Pancreas (tissue), 10 donors: ENCODE measurements around the gene LAMA2. TPM values are rescaled to one million over a fixed set of nuclear protein-coding genes. Genes with fewer than 3 reads are reported as not detected.

ENCODE experiments used
- ATAC-seq, 4 donors: fragments of 200-7000 bp; cut with Tn5 transposase; one replicate each; pipeline versions ENCODE4 v1.8.0 to v1.9.1; 2020; ENCODE audit warnings: mild to moderate bottlenecking in 4 of 4, moderate library complexity in 4 of 4
- DNase-seq, 6 donors: peaks; one replicate each; pipeline ENCODE4 v3.0.0-alpha.2; 2020
- FAIRE-seq: peaks from 2 replicates; lab custom pipeline; 2012; peaks lifted over from hg19 to GRCh38; lab: Jason Lieb, UNC
- H3K27ac ChIP-seq, 4 donors: fragments of 200-600 bp; sonication (generic); 1 replicate in 3 of 4; 2 replicates in 1 of 4; pipeline versions ENCODE4 v1.5.0 to v1.8.0; 2020
- H3K27me3 ChIP-seq, 4 donors: fragments of 200-600 bp; one replicate each; pipeline ENCODE4 v1.8.0; 2021
- H3K36me3 ChIP-seq, 3 donors: fragments of 200-600 bp; sonication (generic) in 1 of 3; one replicate each; pipeline versions ENCODE4 v1.5.0 to v1.8.0; 2020 to 2021
- H3K4me1 ChIP-seq, 3 donors: fragments of 200-600 bp; one replicate each; pipeline ENCODE4 v1.8.0; 2021
- H3K4me3 ChIP-seq, 4 donors: fragments of 200-600 bp; sonication (generic) in 2 of 4; one replicate each; pipeline versions ENCODE4 v1.5.0 to v1.8.0; 2020 to 2021
- H3K9me3 ChIP-seq, 4 donors: fragments of 200-600 bp; one replicate each; pipeline ENCODE4 v1.8.0; 2021
- CTCF ChIP-seq, 4 donors: fragments of 200-600 bp; sonication (generic) in 3 of 4; IDR thresholded peaks; one replicate each; pipeline versions ENCODE4 v1.5.0 to v1.8.0; 2021; ENCODE audit warnings: antibody characterized with exemption in 4 of 4
- WGBS, 2 donors: extraction: QIAGEN DNeasy Blood & Tissue Kit; methylation state at CpG; one replicate each; pipeline ENCODE4 v1.1.7; 2013; 5-methylcytosine and 5-hydroxymethylcytosine counted together
- intact Hi-C, 3 donors: fragments of 100-400 bp; cut with DNase I; formaldehyde crosslinking; loops; one replicate each; pipeline versions ENCODE4 v1.11.1 to v1.14.2; 2022
- polyA plus RNA-seq, 2 donors: library from polyadenylated mRNA; stranded (reverse); fragments of 200-250 nt; gene quantifications; one replicate each; pipeline ENCODE4 v1.2.3, GENCODE V29; 2013
- total RNA-seq, 6 donors: library from RNA; stranded (reverse); fragmentation: NEBNext Ultra II Directional in 4 of 6; extraction: Animal tissue kit (Norgen Biotek cat#: 25700) in 4 of 6; gene quantifications; one replicate each; pipeline versions ENCODE4 v1.2.1 to v1.2.4, GENCODE V29; 2021 to 2023
- donor health status: healthy with polysubstance abuse.
- donor health status: DM: no; HTN: no; CAD: no; lungs with moderate emphysema.
- donor health status: DM: no; HTN: no; CAD: no.
- donor health status: control.
- donor health status: control.
- donor health status: Bipolar disorder and iron deficiency.
- donor health status: DM: yes; HTN: yes; CAD: no.
- donor health status: DM: no; HTN: no; CAD: no.
- donor health status: DM: no; HTN: no; CAD: no.
- donor health status: DM: yes; HTN: yes; CAD: no.

Gene LAMA2
- total and polyA plus RNA-seq, 8 donors = 1.2 to 26.2 (median 6.2) TPM

GRCh38 chr6:129262661-129263060 is 379.7 kb downstream of the LAMA2 start:
- Histone ChIP-seq H3K27ac (no peak overlapping the region), H3K4me3 (no peak overlapping the region), H3K9me3 (no peaks in the 10 kb centered on the region), H3K4me1 (no peaks in the 10 kb centered on the region), H3K36me3 (no peaks in the 10 kb centered on the region), H3K27me3 (no peaks in the 10 kb centered on the region)
- no peak for TF ChIP-seq CTCF (IDR thresholded peaks at IDR 0.05)
- ATAC-seq (no peak), DNase-seq (no peak), FAIRE-seq (no peak)
- intact Hi-C loops = no loop called here
- WGBS, 2 donors = 10 to 12% methylated on average over 1 of the region's 1 CpG

- Histone ChIP-seq H3K27me3 (no peaks in the 10 kb centered on the region), H3K9me3 (no peaks in the 10 kb centered on the region), H3K4me1 (no peaks in the 10 kb centered on the region), H3K4me3 (no peak overlapping the region), H3K36me3 (no peaks in the 10 kb centered on the region), H3K27ac (no peak overlapping the region)
- FAIRE-seq = no peak
- intact Hi-C loops = no loop called here
- no peak for DNase-seq
- ATAC-seq = no peak
- 40 to 49% methylated on average over 8 of the region's 8 CpGs for WGBS, 2 donors
- TF ChIP-seq CTCF (IDR thresholded peaks at IDR 0.05) = no peak
Observed at GRCh38 chr6:129263176-129263575, 380.2 kb downstream of the LAMA2 start.

- 39 to 59% methylated on average over 3 of the region's 3 CpGs for WGBS, 2 donors
Observed at GRCh38 chr6:129264480-129265045, 381.6 kb downstream of the LAMA2 start.

GRCh38 chr6:129267028-129267427 is 384.1 kb downstream of the LAMA2 start:
- no peak for ATAC-seq

More at GRCh38 chr6:129264480-129265045, 381.6 kb downstream of the LAMA2 start:
- no peaks in the 10 kb centered on the region for H3K9me3 ChIP-seq
- no peaks in the 10 kb centered on the region for H3K27me3 ChIP-seq
- no peaks in the 10 kb centered on the region for H3K4me1 ChIP-seq
- no peaks in the 10 kb centered on the region for H3K36me3 ChIP-seq
- no peak overlapping the region for H3K27ac ChIP-seq
- DNase-seq = no peak
- TF ChIP-seq CTCF (IDR thresholded peaks at IDR 0.05) = no peak
- no peak for FAIRE-seq
- ATAC-seq = no peak
- intact Hi-C loops = no loop called here
- no peak overlapping the region for H3K4me3 ChIP-seq

More at GRCh38 chr6:129267028-129267427, 384.1 kb downstream of the LAMA2 start:
- FAIRE-seq = no peak
- no peaks in the 10 kb centered on the region for H3K27me3 ChIP-seq
- TF ChIP-seq CTCF (IDR thresholded peaks at IDR 0.05) = no peak
- no peak for DNase-seq
- no peaks in the 10 kb centered on the region for H3K4me1 ChIP-seq
- H3K4me3 ChIP-seq = no peak overlapping the region
- H3K27ac ChIP-seq = no peak overlapping the region
- intact Hi-C loops = no loop called here
- no peaks in the 10 kb centered on the region for H3K9me3 ChIP-seq
- no peaks in the 10 kb centered on the region for H3K36me3 ChIP-seq
- WGBS, 2 donors = 40 to 49% methylated on average over 5 of the region's 5 CpGs
